HEK293 (cell line): ENCODE measurements around the gene KCNK17.

Source experiments
- CTCF ChIA-PET: fragments of 350-600 bp; formaldehyde crosslinking; extraction: SDS; loops from one replicate; lab custom pipeline; 2021; ENCODE audit warnings: antibody characterized with exemption; lab: Yijun Ruan, JAX
- POLR2A ChIA-PET: fragments of 300-600 bp; formaldehyde crosslinking; extraction: SDS; loops from one replicate; lab custom pipeline; 2020; ENCODE audit warnings: antibody characterized with exemption, inconsistent platforms; lab: Yijun Ruan, JAX
- H3K27ac ChIP-seq: fragments of 200-500 bp; sonication (Bioruptor generic); 2 replicates; pipeline ENCODE4 v1.5.1; 2014; ENCODE audit warnings: low read depth, low read length, control low read depth, inconsistent platforms; ENCODE audit errors: extremely low read depth
- H3K36me3 ChIP-seq, 2 experiments: fragments of 200-500 bp in 1 of 2; sonication (Bioruptor generic) in 1 of 2; 1 replicate in 1 of 2; 2 replicates in 1 of 2; pipeline ENCODE4 v1.5.1; 2014 to 2017; ENCODE audit warnings: inconsistent platforms in 2 of 2, low read length in 2 of 2; ENCODE audit not compliant: control insufficient read depth in 2 of 2, insufficient read depth in 1 of 2
- H3K4me1 ChIP-seq: fragments of 200-500 bp; sonication (Bioruptor generic); 2 replicates; pipeline ENCODE4 v1.5.1; 2014; ENCODE audit warnings: mild to moderate bottlenecking, low read length, inconsistent platforms; ENCODE audit not compliant: control insufficient read depth, insufficient read depth
- H3K4me3 ChIP-seq: 2 replicates; pipeline ENCODE4 v1.5.1; 2011; ENCODE audit warnings: low read depth, mild to moderate bottlenecking, control low read depth, low read length, moderate library complexity
- H3K9me3 ChIP-seq: fragments of 200-500 bp; sonication (Bioruptor generic); 2 replicates; pipeline ENCODE4 v1.5.1; 2014; ENCODE audit warnings: low read depth, low read length, inconsistent platforms; ENCODE audit not compliant: control insufficient read depth, insufficient read depth
- ELK4 ChIP-seq: IDR thresholded peaks from 2 replicates; pipeline ENCODE4 v1.6.1; 2011; ENCODE audit warnings: mild to moderate bottlenecking, low read depth, low read length, borderline replicate concordance
- GFI1B ChIP-seq: fragments of 450-650 bp; formaldehyde crosslinking; IDR thresholded peaks from 2 replicates; pipeline ENCODE4 v1.5.1; 2016; ENCODE audit warnings: missing biosample characterization, missing genetic modification characterization
- GLI2 ChIP-seq: fragments of 450-650 bp; formaldehyde crosslinking; IDR thresholded peaks from 2 replicates; pipeline ENCODE4; 2017; ENCODE audit warnings: missing biosample characterization, missing genetic modification characterization, low read depth, borderline replicate concordance
- KLF1 ChIP-seq: fragments of 450-650 bp; formaldehyde crosslinking; IDR thresholded peaks from 2 replicates; pipeline ENCODE4 v1.5.1; 2016; ENCODE audit warnings: missing biosample characterization, missing genetic modification characterization
- KLF16 ChIP-seq: fragments of 450-650 bp; formaldehyde crosslinking; IDR thresholded peaks from 2 replicates; pipeline ENCODE4 v1.5.1; 2017; ENCODE audit warnings: missing biosample characterization, missing genetic modification characterization
- KLF17 ChIP-seq: fragments of 450-650 bp; formaldehyde crosslinking; IDR thresholded peaks from 2 replicates; pipeline ENCODE4 v1.5.1; 2016; ENCODE audit warnings: missing biosample characterization, missing genetic modification characterization
- OSR2 ChIP-seq: fragments of 450-650 bp; formaldehyde crosslinking; IDR thresholded peaks from 2 replicates; pipeline ENCODE4 v1.5.1; 2016; ENCODE audit warnings: missing biosample characterization, missing genetic modification characterization
- PRDM1 ChIP-seq: fragments of 450-650 bp; formaldehyde crosslinking; IDR thresholded peaks from 2 replicates; pipeline ENCODE4; 2016; ENCODE audit warnings: missing biosample characterization, missing genetic modification characterization
- ZBTB48 ChIP-seq: fragments of 450-650 bp; formaldehyde crosslinking; IDR thresholded peaks from 2 replicates; pipeline ENCODE4 v1.5.1; 2016; ENCODE audit warnings: missing biosample characterization, missing genetic modification characterization
- ZFP3 ChIP-seq: fragments of 450-650 bp; formaldehyde crosslinking; IDR thresholded peaks from 2 replicates; pipeline ENCODE4 v1.5.1; 2016; ENCODE audit warnings: low read depth, missing biosample characterization, missing genetic modification characterization
- ZIC2 ChIP-seq: fragments of 450-650 bp; formaldehyde crosslinking; IDR thresholded peaks from 2 replicates; pipeline ENCODE4 v1.5.1; 2016; ENCODE audit warnings: missing biosample characterization, missing genetic modification characterization
- ZNF155 ChIP-seq: fragments of 450-650 bp; formaldehyde crosslinking; IDR thresholded peaks from 2 replicates; pipeline ENCODE4 v1.5.1; 2016; ENCODE audit warnings: missing biosample characterization, missing genetic modification characterization
- ZNF223 ChIP-seq: fragments of 450-650 bp; formaldehyde crosslinking; IDR thresholded peaks from 2 replicates; pipeline ENCODE4 v1.5.1; 2016; ENCODE audit warnings: missing biosample characterization, missing genetic modification characterization
- ZNF362 ChIP-seq: fragments of 450-650 bp; formaldehyde crosslinking; IDR thresholded peaks from 2 replicates; pipeline ENCODE4 v1.5.1; 2016; ENCODE audit warnings: missing biosample characterization, missing genetic modification characterization
- ZNF366 ChIP-seq: fragments of 450-650 bp; formaldehyde crosslinking; conservative IDR thresholded peaks from 2 replicates; pipeline ENCODE4 v1.5.1; 2016; ENCODE audit warnings: missing biosample characterization, missing genetic modification characterization
- ZNF391 ChIP-seq: fragments of 450-650 bp; formaldehyde crosslinking; IDR thresholded peaks from 2 replicates; pipeline ENCODE4 v1.5.1; 2016; ENCODE audit warnings: low read depth, missing biosample characterization, missing genetic modification characterization, borderline replicate concordance
- ZNF394 ChIP-seq: fragments of 450-650 bp; formaldehyde crosslinking; IDR thresholded peaks from 2 replicates; pipeline ENCODE4 v1.5.1; 2016; ENCODE audit warnings: missing biosample characterization, missing genetic modification characterization, mild to moderate bottlenecking, moderate library complexity, borderline replicate concordance
- ZNF423 ChIP-seq: fragments of 450-650 bp; formaldehyde crosslinking; IDR thresholded peaks from 2 replicates; pipeline ENCODE4 v1.5.1; 2016; ENCODE audit warnings: missing biosample characterization, missing genetic modification characterization
- ZNF514 ChIP-seq: fragments of 450-650 bp; formaldehyde crosslinking; IDR thresholded peaks from 2 replicates; pipeline ENCODE4 v1.5.1; 2016; ENCODE audit warnings: missing biosample characterization, missing genetic modification characterization
- ZNF701 ChIP-seq: fragments of 450-650 bp; formaldehyde crosslinking; IDR thresholded peaks from 2 replicates; pipeline ENCODE4 v1.5.1; 2016; ENCODE audit warnings: missing biosample characterization, missing genetic modification characterization
- ZNF704 ChIP-seq: fragments of 450-650 bp; formaldehyde crosslinking; IDR thresholded peaks from 2 replicates; pipeline ENCODE4 v1.5.1; 2016; ENCODE audit warnings: missing biosample characterization, missing genetic modification characterization
- ZSCAN5A ChIP-seq: fragments of 450-650 bp; formaldehyde crosslinking; IDR thresholded peaks from 2 replicates; pipeline ENCODE4 v1.5.1; 2016; ENCODE audit warnings: missing biosample characterization, missing genetic modification characterization

Gene KCNK17

GRCh38 chr6:39280247-39280731 is 33.9 kb downstream of the KCNK17 start:
- Histone ChIP-seq H3K4me3 (no peak overlapping the region), H3K4me1 (peaks cover 3% of the 10 kb centered on the region), H3K36me3 (no peaks in the 10 kb centered on the region), H3K27ac (no peak overlapping the region), H3K9me3 (no peaks in the 10 kb centered on the region)
- CTCF ChIA-PET: no interaction called here
- TF ChIP-seq GLI2 (no peak), ELK4 (no peak), ZNF223 (tag by site-specific recombination) (no peak), ZIC2 (tag by site-specific recombination) (peak; percentile 17; the same call in 1 of the 2 replicates), GFI1B (tag by site-specific recombination) (peak; percentile 24; the same call in 1 of the 2 replicates), KLF1 (tag by site-specific recombination) (peak; percentile 37; the same call in 1 of the 2 replicates), ZNF514 (tag by site-specific recombination) (no peak), KLF17 (tag by site-specific recombination) (peak; percentile 96), OSR2 (tag by site-specific recombination) (peak; percentile 59), ZNF704 (no peak), ZNF394 (tag by site-specific recombination) (no peak), PRDM1 (tag by site-specific recombination) (peak; percentile 89), KLF16 (tag by site-specific recombination) (no peak), ZNF366 (tag by site-specific recombination) (no peak), ZSCAN5A (tag by site-specific recombination) (no peak)
- POLR2A ChIA-PET: interaction anchor here (0.6 kb wide), 1 partner anchor 333 kb away, joined by 3 read pairs; no protein-coding TSS in a partner anchor

GRCh38 chr6:39279539-39279938 is 34.7 kb downstream of the KCNK17 start:
- H3K9me3 ChIP-seq: no peaks in the 10 kb centered on the region
- TF ChIP-seq ZBTB48 (tag by site-specific recombination): no peak
- TF ChIP-seq ZFP3 (tag by site-specific recombination): no peak
- TF ChIP-seq ZNF423 (tag by site-specific recombination): no peak
- no peak for TF ChIP-seq ZNF391
- TF ChIP-seq ZNF701 (tag by site-specific recombination): no peak
- no peak for TF ChIP-seq ZNF514 (tag by site-specific recombination)
- no peak for TF ChIP-seq ZNF362 (tag by site-specific recombination)
- TF ChIP-seq ZNF155 (tag by site-specific recombination): no peak
- TF ChIP-seq, all 188 proteins: peak for 0
- POLR2A ChIA-PET: no interaction called here

More at GRCh38 chr6:39279539-39279938, 34.7 kb downstream of the KCNK17 start:
- CTCF ChIA-PET: no interaction called here
- H3K4me1 ChIP-seq: peaks cover 3% of the 10 kb centered on the region
- no peaks in the 10 kb centered on the region for H3K36me3 ChIP-seq
- H3K4me3 ChIP-seq: no peak overlapping the region
- H3K27ac ChIP-seq: no peak overlapping the region
